Activated CD8-positive, alpha-beta T cell treated with anti-CD3 and anti-CD28 coated beads for 36 hours (primary cell): ENCODE measurements around the gene MYO1H. TPM values are rescaled to one million over a fixed set of nuclear protein-coding genes. Genes with fewer than 3 reads are reported as not detected.
A peak's percentile ranks its signal among the peaks of the same experiment; 100 is the strongest.
"Not testable (repeated sequence)": the region's sequence is repeated elsewhere in the genome, so short reads cannot be mapped to it uniquely, and the experiment has no call there.

Source experiments
- ATAC-seq: fragments of 200-7000 bp; cut with Tn5 transposase; one replicate; pipeline ENCODE4 v1.10.0; 2021; ENCODE audit warnings: mild to moderate bottlenecking, moderate library complexity
- CTCF ChIA-PET: fragments of 350-600 bp; sonication (Branson Sonifier 250); formaldehyde crosslinking; loops from one replicate; lab custom pipeline; 2021; ENCODE audit warnings: antibody characterized with exemption; lab: Charles Lee
- POLR2A ChIA-PET: fragments of 350-600 bp; sonication (Branson Sonifier 250); formaldehyde crosslinking; loops from one replicate; lab custom pipeline; 2021; ENCODE audit warnings: antibody characterized with exemption; lab: Charles Lee
- DNase-seq: peaks from one replicate; pipeline ENCODE4 v3.0.0-alpha.2; 2020
- H3K27ac Mint-ChIP-seq: one replicate; pipeline ENCODE4 v1.8.0; 2021; ENCODE audit warnings: mild to moderate bottlenecking, mixed read lengths
- H3K27me3 Mint-ChIP-seq: one replicate; pipeline ENCODE4 v1.8.0; 2021; ENCODE audit warnings: mixed read lengths
- H3K36me3 Mint-ChIP-seq: one replicate; pipeline ENCODE4 v1.8.0; 2021; ENCODE audit warnings: low read depth, mixed read lengths
- H3K4me1 Mint-ChIP-seq: one replicate; pipeline ENCODE4 v1.8.0; 2021; ENCODE audit warnings: low read depth, mixed read lengths
- H3K4me3 Mint-ChIP-seq: one replicate; pipeline ENCODE4 v1.8.0; 2021; ENCODE audit warnings: mild to moderate bottlenecking, moderate library complexity, mixed read lengths
- H3K9me3 Mint-ChIP-seq: one replicate; pipeline ENCODE4 v1.8.0; 2021; ENCODE audit warnings: mixed read lengths
- intact Hi-C: fragments of 100-400 bp; cut with micrococcal nuclease; formaldehyde crosslinking; loops from one replicate; pipeline ENCODE4 v1.10.0; 2022
- total RNA-seq, 2 experiments: library from RNA; stranded (reverse); gene quantifications; one replicate each; pipeline ENCODE4 v1.2.3, GENCODE V29; 2021
- TF ChIP-seq, protein P1 (sequence below): fragments of 200-600 bp; IDR thresholded peaks from one replicate; pipeline ENCODE4 v1.8.0; 2022; ENCODE audit warnings: antibody characterized with exemption, mild to moderate bottlenecking

The MYO1H gene
- total RNA-seq, 2 experiments from 2014 or later = not detected

GRCh38 chr12:109309381-109310246 lies 38.1 kb upstream of the MYO1H start:
- ATAC-seq (peak; percentile 49), DNase-seq (peak; percentile 32)
- TF ChIP-seq, protein P1, sequence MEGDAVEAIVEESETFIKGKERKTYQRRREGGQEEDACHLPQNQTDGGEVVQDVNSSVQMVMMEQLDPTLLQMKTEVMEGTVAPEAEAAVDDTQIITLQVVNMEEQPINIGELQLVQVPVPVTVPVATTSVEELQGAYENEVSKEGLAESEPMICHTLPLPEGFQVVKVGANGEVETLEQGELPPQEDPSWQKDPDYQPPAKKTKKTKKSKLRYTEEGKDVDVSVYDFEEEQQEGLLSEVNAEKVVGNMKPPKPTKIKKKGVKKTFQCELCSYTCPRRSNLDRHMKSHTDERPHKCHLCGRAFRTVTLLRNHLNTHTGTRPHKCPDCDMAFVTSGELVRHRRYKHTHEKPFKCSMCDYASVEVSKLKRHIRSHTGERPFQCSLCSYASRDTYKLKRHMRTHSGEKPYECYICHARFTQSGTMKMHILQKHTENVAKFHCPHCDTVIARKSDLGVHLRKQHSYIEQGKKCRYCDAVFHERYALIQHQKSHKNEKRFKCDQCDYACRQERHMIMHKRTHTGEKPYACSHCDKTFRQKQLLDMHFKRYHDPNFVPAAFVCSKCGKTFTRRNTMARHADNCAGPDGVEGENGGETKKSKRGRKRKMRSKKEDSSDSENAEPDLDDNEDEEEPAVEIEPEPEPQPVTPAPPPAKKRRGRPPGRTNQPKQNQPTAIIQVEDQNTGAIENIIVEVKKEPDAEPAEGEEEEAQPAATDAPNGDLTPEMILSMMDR = no peak
- Mint-ChIP-seq H3K27me3 (peaks cover 57% of the 10 kb centered on the region), H3K9me3 (no peaks in the 10 kb centered on the region), H3K27ac (no peak overlapping the region), H3K36me3 (no peaks in the 10 kb centered on the region), H3K4me1 (peaks cover 9% of the 10 kb centered on the region), H3K4me3 (peak overlapping the region; percentile 72)
- intact Hi-C loops = no loop called here
- ChIA-PET CTCF (no interaction called here), POLR2A (no interaction called here)

DNA sequence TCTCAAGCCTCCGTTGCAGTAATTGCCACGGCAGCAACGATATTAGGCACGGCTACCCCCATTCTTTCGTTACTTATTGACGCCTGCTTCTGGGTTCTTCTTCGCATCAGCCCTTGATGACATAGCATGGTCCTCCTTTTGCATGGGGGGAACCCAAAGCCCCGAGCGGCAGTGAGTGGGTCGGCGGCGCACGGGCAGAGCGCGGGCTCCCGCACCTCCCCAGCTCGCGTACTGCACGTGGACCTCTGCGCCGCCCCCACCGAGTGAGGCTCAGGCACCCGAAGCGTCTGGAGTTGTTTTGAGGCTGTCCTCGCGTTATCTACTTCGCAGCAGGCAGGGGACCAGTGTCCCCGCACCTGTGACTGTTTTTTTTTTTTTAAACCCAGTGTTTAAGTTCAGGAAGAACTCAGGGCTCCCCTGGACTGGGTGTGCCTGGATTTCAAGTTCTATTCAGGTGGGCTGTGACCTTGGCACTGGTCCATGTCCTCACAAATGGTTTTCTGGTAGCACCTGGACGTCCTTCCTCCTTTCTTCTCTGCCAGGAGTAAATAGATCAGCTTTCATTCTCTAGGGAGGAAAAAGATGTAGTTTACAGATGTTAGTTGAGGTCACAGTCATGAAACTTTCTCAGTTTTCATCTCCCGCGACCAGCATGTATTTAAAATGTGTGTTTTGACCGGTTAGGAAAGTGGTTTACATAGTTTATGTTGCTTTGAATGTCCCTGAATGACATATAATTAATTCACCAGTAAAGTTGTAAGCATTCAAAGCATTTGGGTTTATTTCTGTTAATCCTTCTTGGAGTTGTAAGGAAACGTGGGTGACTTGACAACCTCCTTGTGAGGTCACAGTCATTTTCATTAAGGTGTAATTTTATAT lies 37.2 kb upstream of the MYO1H start:
- POLR2A ChIA-PET = no interaction called here

DNA sequence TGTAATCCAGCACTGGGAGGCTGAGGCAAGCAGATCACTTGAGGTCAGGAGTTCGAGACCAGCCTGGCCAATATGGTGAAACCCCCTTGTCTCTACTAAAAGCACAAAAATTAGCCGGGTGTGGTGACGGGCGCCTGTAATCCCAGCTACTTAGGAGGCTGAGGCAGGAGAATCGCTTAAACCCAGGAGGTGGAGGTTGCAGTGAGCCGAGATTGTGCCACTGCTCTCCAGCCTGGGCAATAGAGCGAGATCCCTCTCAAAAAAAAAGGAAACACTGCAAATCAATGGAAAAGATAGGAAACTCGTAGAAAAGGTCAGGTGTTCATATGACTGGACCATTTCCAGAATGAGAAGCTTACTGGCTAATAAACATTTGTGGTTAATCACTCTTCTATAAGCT lies 26.4 kb upstream of the MYO1H start:
- H3K4me1 Mint-ChIP-seq, intact Hi-C loops, ATAC-seq, H3K9me3 Mint-ChIP-seq, POLR2A ChIA-PET, H3K36me3 Mint-ChIP-seq, DNase-seq, H3K27ac Mint-ChIP-seq, H3K4me3 Mint-ChIP-seq: not testable (repeated sequence)
- CTCF ChIA-PET = interaction anchor here (0.6 kb wide), 1 partner anchor 13 kb away, joined by 3 read pairs; no protein-coding TSS in a partner anchor
- H3K27me3 Mint-ChIP-seq = peaks cover 31% of the 10 kb centered on the region

More for the DNA sequence above, 37.2 kb upstream of the MYO1H start:
- Mint-ChIP-seq H3K4me1 (peaks cover 9% of the 10 kb centered on the region), H3K27ac (no peak overlapping the region), H3K9me3 (no peaks in the 10 kb centered on the region), H3K36me3 (no peaks in the 10 kb centered on the region), H3K27me3 (peaks cover 53% of the 10 kb centered on the region), H3K4me3 (peak overlapping the region; percentile 60)
- peak; percentile 64 for ATAC-seq
- CTCF ChIA-PET = no interaction called here
- TF ChIP-seq, protein P1 = no peak
- intact Hi-C loops = no loop called here
- DNase-seq = peak; percentile 23

- ATAC-seq = no peak
- Mint-ChIP-seq H3K27me3 (peaks cover 3% of the 10 kb centered on the region), H3K9me3 (no peaks in the 10 kb centered on the region), H3K4me3 (no peak overlapping the region), H3K4me1 (no peaks in the 10 kb centered on the region), H3K36me3 (no peaks in the 10 kb centered on the region), H3K27ac (no peak overlapping the region)
- intact Hi-C loops = no loop called here
- DNase-seq = no peak
- ChIA-PET CTCF (interaction anchor here (1.0 kb wide), 1 partner anchor 11 kb away, joined by 3 read pairs; no protein-coding TSS in a partner anchor), POLR2A (no interaction called here)
- TF ChIP-seq, protein P1 = no peak
These were observed 18.7 kb upstream of the MYO1H start for GRCh38 chr12:109329003-109329402.

DNA sequence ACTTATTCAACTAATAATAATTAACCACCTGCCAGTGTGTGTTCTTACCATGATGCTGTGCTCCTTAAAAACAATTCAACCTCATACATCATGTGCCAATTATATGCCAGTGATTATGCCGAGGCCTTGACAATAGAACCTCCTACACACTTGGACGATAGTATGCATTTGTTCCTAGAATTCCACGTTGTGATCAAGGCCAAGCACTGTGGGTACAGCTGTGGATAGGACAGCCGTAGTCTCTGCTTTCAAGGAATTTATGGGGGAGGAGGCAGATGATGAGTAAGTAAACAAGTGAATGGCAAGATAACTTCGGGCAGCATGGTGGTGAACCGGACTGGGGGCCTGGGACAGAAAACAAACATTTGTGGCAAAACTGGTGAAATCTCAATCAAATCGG lies 18.0 kb upstream of the MYO1H start:
- intact Hi-C loops = no loop called here
- Mint-ChIP-seq H3K4me3 (no peak overlapping the region), H3K27me3 (peaks cover 3% of the 10 kb centered on the region), H3K36me3 (no peaks in the 10 kb centered on the region), H3K4me1 (no peaks in the 10 kb centered on the region), H3K9me3 (no peaks in the 10 kb centered on the region), H3K27ac (no peak overlapping the region)
- no peak for DNase-seq
- no peak for ATAC-seq
- ChIA-PET CTCF (interaction anchor here (1.0 kb wide), 1 partner anchor 12 kb away, joined by 3 read pairs; no protein-coding TSS in a partner anchor), POLR2A (no interaction called here)
- TF ChIP-seq, protein P1 = no peak
